ENCODE results near the gene IL17D. TPM values are rescaled to one million over a fixed set of nuclear protein-coding genes. Genes with fewer than 3 reads are reported as not detected.

Gene IL17D
- total and polyA plus RNA-seq, 2 experiments from 2014 or later, result 3.7 to 11.0 TPM

DNA sequence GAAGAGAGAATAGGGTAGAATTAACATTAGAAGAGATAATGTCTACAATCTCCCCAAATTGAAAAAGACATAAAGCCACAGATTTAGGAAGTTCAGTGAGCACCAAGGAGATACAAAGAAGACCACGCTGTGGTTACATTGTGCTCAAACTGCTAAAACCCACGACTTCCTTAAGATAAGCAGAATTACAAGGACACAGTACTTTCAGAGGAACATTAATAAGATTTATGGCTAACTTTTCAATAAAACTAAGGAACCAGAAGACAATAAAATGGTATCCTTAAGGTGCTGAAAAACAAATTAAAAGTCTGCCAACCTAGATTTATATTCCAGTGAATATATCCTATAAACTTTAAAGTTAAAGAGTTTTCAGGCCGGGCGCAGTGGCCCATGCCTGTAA is 7.4 kb upstream of the IL17D start:
- Histone ChIP-seq H3K79me2 (no peaks in the 10 kb centered on the region), H3K4me1 (ENCODE audit: insufficient read depth) (no peaks in the 10 kb centered on the region)
- 68% methylated on average over 4 of the region's 4 CpGs for WGBS (ENCODE audit: low lambda C conversion rate, missing lambda C conversion rate)

DNA sequence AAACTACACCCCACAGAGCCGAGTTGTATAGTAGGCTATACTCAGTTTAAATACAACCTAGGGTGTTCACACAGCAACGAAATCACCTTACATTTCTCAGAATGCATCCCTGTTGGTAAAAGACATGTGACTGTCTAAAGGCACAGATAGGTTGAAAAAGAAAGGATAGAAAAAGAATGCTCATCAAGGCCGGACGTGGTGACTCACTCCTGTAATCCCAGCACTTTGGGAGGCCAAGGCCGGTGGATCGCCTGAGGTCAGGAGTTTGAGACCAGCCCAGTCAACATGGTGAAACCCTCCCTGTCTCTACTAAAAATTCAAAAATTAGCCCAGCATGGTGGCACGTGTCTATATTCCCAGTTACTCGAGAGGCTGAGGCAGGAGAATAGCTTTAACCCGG is 3.8 kb upstream of the IL17D start:
- WGBS (ENCODE audit: low lambda C conversion rate, missing lambda C conversion rate), result 92% methylated on average over 9 of the region's 9 CpGs
- Histone ChIP-seq H4K20me1 (ENCODE audit: insufficient read depth, poor library complexity, severe bottlenecking) (no peaks in the 10 kb centered on the region), H3K9me3 (ENCODE audit: low read depth) (no peaks in the 10 kb centered on the region), H3K4me1 (ENCODE audit: insufficient read depth) (peaks cover 13% of the 10 kb centered on the region), H3K4me2 (no peak overlapping the region), H3K9me2 (replicated peaks; ENCODE audit: insufficient read depth) (no peaks in the 10 kb centered on the region), H2AFZ (no peak overlapping the region), H3K27me3 (no peaks in the 10 kb centered on the region), H3K36me3 (replicated peaks; ENCODE audit: insufficient read depth, low read depth) (no peaks in the 10 kb centered on the region), H3K27ac (no peak overlapping the region), H3K4me3 (no peak overlapping the region), H3K79me2 (no peaks in the 10 kb centered on the region)
- DNase-seq (ENCODE audit: low spot score), result no peak
- TF ChIP-seq EZH2phosphoT487 (IDR thresholded peaks at IDR 0.05; ENCODE audit: low read depth, severe bottlenecking, unreplicated experiment) (no peak), EZH2 (IDR thresholded peaks at IDR 0.05; ENCODE audit: borderline replicate concordance) (no peak)
- TF ChIP-seq, protein P1, sequence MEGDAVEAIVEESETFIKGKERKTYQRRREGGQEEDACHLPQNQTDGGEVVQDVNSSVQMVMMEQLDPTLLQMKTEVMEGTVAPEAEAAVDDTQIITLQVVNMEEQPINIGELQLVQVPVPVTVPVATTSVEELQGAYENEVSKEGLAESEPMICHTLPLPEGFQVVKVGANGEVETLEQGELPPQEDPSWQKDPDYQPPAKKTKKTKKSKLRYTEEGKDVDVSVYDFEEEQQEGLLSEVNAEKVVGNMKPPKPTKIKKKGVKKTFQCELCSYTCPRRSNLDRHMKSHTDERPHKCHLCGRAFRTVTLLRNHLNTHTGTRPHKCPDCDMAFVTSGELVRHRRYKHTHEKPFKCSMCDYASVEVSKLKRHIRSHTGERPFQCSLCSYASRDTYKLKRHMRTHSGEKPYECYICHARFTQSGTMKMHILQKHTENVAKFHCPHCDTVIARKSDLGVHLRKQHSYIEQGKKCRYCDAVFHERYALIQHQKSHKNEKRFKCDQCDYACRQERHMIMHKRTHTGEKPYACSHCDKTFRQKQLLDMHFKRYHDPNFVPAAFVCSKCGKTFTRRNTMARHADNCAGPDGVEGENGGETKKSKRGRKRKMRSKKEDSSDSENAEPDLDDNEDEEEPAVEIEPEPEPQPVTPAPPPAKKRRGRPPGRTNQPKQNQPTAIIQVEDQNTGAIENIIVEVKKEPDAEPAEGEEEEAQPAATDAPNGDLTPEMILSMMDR (IDR thresholded peaks at IDR 0.05; ENCODE audit: poor library complexity), result no peak

More for the DNA sequence above, 7.4 kb upstream of the IL17D start:
- Histone ChIP-seq H4K20me1 (ENCODE audit: insufficient read depth, poor library complexity, severe bottlenecking) (no peaks in the 10 kb centered on the region), H3K27ac (no peak overlapping the region), H3K27me3 (no peaks in the 10 kb centered on the region), H3K4me2 (no peak overlapping the region), H3K9me2 (replicated peaks; ENCODE audit: insufficient read depth) (no peaks in the 10 kb centered on the region), H2AFZ (no peak overlapping the region), H3K4me3 (no peak overlapping the region), H3K9me3 (ENCODE audit: low read depth) (no peaks in the 10 kb centered on the region), H3K36me3 (replicated peaks; ENCODE audit: insufficient read depth, low read depth) (no peaks in the 10 kb centered on the region)
- TF ChIP-seq EZH2phosphoT487 (IDR thresholded peaks at IDR 0.05; ENCODE audit: low read depth, severe bottlenecking, unreplicated experiment) (no peak), EZH2 (IDR thresholded peaks at IDR 0.05; ENCODE audit: borderline replicate concordance) (no peak)
- TF ChIP-seq, protein P1 (IDR thresholded peaks at IDR 0.05; ENCODE audit: poor library complexity), result no peak
- no peak for DNase-seq (ENCODE audit: low spot score)

DNA sequence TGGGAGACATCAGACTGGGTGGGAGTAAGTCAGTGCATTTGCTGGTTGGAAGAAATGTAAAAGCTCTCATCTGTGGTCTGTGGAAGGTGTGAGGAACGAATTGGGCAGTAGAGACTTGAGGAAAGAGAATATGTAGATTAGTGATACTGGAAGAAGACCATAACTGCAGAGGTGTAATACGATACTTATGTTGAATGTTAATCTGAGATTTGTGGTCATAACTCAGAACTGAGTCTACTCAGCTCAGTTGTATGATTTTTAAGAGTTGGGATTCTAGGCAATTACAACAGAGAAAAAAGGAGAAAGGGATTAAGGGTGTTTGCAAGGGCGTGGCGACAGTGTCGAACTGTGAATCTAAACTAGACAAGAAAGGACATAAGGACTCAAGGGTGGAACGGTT is 3.2 kb upstream of the IL17D start:
- no peak for TF ChIP-seq EZH2 (IDR thresholded peaks at IDR 0.05; ENCODE audit: borderline replicate concordance)
- TF ChIP-seq, protein P1 (IDR thresholded peaks at IDR 0.05; ENCODE audit: poor library complexity), result no peak
- no peak for TF ChIP-seq EZH2phosphoT487 (IDR thresholded peaks at IDR 0.05; ENCODE audit: low read depth, severe bottlenecking, unreplicated experiment)
- Histone ChIP-seq H3K27ac (no peak overlapping the region), H3K4me1 (ENCODE audit: insufficient read depth) (peaks cover 13% of the 10 kb centered on the region), H3K9me2 (replicated peaks; ENCODE audit: insufficient read depth) (no peaks in the 10 kb centered on the region), H2AFZ (no peak overlapping the region), H3K36me3 (replicated peaks; ENCODE audit: insufficient read depth, low read depth) (no peaks in the 10 kb centered on the region), H3K9me3 (ENCODE audit: low read depth) (no peaks in the 10 kb centered on the region), H3K27me3 (no peaks in the 10 kb centered on the region), H4K20me1 (ENCODE audit: insufficient read depth, poor library complexity, severe bottlenecking) (no peaks in the 10 kb centered on the region), H3K4me3 (no peak overlapping the region), H3K4me2 (no peak overlapping the region), H3K79me2 (no peaks in the 10 kb centered on the region)
- WGBS (ENCODE audit: low lambda C conversion rate, missing lambda C conversion rate), result 87% methylated on average over 6 of the region's 6 CpGs
- no peak for DNase-seq (ENCODE audit: low spot score)

DNA sequence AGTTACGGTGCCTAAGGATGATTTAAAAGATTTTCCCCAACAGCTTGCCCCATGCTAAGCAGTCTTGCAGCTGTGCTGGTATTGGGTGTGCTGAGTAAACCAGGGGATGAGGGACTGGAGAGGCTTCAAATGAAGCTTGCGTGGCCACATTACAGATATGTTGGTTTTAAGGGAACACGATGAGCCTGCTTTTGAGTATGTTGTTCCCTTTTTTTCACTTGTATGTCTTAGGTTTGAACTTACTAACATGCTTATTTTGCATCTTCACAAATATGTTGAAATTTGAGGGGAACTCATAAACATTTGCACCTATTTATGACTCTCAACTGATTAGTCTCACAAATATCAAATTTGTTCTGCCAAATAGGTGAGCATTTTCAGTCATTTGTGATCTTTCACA is 2.0 kb upstream of the IL17D start:
- no peaks in the 10 kb centered on the region for H3K36me3 ChIP-seq (replicated peaks; ENCODE audit: insufficient read depth, low read depth)
- H4K20me1 ChIP-seq (ENCODE audit: insufficient read depth, poor library complexity, severe bottlenecking), result no peaks in the 10 kb centered on the region
- H3K4me1 ChIP-seq (ENCODE audit: insufficient read depth), result peaks cover 13% of the 10 kb centered on the region
- H3K79me2 ChIP-seq, result no peaks in the 10 kb centered on the region
- H3K27ac ChIP-seq, result no peak overlapping the region
- no peaks in the 10 kb centered on the region for H3K27me3 ChIP-seq
- H3K9me3 ChIP-seq (ENCODE audit: low read depth), result no peaks in the 10 kb centered on the region
- DNase-seq (ENCODE audit: low spot score), result no peak
- no peaks in the 10 kb centered on the region for H3K9me2 ChIP-seq (replicated peaks; ENCODE audit: insufficient read depth)
- TF ChIP-seq, protein P1 (IDR thresholded peaks at IDR 0.05; ENCODE audit: poor library complexity), result no peak
- TF ChIP-seq EZH2phosphoT487 (IDR thresholded peaks at IDR 0.05; ENCODE audit: low read depth, severe bottlenecking, unreplicated experiment) (no peak), EZH2 (IDR thresholded peaks at IDR 0.05; ENCODE audit: borderline replicate concordance) (no peak)
- 95% methylated on average over 3 of the region's 3 CpGs for WGBS (ENCODE audit: low lambda C conversion rate, missing lambda C conversion rate)
- no peak overlapping the region for H2AFZ ChIP-seq
- peak overlapping the region; percentile 95 for H3K4me2 ChIP-seq
- H3K4me3 ChIP-seq, result no peak overlapping the region

Data from hepatocyte (in vitro differentiated cells).